ENCODE results near the gene PICK1.

DNA sequence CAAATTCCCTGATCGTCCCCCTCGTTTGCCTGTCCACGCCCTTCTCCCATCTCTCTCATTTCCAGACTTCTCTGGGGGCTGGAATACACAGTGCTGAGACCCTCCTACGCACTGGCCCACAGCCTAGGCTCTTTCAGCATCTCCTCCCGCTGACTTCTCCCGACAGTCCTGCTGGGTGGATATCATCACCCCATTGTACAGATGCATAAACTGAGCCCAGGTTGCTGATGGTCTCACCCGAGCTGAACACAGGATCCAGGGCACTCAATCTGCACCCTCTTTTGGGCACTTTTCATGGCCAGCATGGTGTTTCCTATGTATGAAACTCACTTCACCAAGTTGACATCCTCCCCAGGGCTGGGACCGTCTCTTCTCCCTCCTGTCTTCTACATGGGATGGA lies 31.7 kb upstream of the PICK1 start:
- TF ChIP-seq, protein P1, sequence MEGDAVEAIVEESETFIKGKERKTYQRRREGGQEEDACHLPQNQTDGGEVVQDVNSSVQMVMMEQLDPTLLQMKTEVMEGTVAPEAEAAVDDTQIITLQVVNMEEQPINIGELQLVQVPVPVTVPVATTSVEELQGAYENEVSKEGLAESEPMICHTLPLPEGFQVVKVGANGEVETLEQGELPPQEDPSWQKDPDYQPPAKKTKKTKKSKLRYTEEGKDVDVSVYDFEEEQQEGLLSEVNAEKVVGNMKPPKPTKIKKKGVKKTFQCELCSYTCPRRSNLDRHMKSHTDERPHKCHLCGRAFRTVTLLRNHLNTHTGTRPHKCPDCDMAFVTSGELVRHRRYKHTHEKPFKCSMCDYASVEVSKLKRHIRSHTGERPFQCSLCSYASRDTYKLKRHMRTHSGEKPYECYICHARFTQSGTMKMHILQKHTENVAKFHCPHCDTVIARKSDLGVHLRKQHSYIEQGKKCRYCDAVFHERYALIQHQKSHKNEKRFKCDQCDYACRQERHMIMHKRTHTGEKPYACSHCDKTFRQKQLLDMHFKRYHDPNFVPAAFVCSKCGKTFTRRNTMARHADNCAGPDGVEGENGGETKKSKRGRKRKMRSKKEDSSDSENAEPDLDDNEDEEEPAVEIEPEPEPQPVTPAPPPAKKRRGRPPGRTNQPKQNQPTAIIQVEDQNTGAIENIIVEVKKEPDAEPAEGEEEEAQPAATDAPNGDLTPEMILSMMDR (IDR thresholded peaks at IDR 0.05; ENCODE audit: low read depth, low read length, missing input control): no peak
- TF ChIP-seq HNF4G (IDR thresholded peaks at IDR 0.05) (no peak), TAF1 (conservative IDR thresholded peaks at IDR 0.05) (no peak), JUND (IDR thresholded peaks at IDR 0.05) (no peak), HNF4A (conservative IDR thresholded peaks at IDR 0.05) (no peak), RAD21 (IDR thresholded peaks at IDR 0.05) (no peak), RXRA (IDR thresholded peaks at IDR 0.05) (no peak), EGR1 (IDR thresholded peaks at IDR 0.05; ENCODE audit: low read depth in 2 of 2) (no peak), SP1 (IDR thresholded peaks at IDR 0.05) (no peak), YY1 (IDR thresholded peaks at IDR 0.05) (no peak), FOXA1 (IDR thresholded peaks at IDR 0.05) (no peak)
- TF ChIP-seq, protein P2, sequence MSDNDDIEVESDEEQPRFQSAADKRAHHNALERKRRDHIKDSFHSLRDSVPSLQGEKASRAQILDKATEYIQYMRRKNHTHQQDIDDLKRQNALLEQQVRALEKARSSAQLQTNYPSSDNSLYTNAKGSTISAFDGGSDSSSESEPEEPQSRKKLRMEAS (IDR thresholded peaks at IDR 0.05): no peak
- TF ChIP-seq, protein P3, sequence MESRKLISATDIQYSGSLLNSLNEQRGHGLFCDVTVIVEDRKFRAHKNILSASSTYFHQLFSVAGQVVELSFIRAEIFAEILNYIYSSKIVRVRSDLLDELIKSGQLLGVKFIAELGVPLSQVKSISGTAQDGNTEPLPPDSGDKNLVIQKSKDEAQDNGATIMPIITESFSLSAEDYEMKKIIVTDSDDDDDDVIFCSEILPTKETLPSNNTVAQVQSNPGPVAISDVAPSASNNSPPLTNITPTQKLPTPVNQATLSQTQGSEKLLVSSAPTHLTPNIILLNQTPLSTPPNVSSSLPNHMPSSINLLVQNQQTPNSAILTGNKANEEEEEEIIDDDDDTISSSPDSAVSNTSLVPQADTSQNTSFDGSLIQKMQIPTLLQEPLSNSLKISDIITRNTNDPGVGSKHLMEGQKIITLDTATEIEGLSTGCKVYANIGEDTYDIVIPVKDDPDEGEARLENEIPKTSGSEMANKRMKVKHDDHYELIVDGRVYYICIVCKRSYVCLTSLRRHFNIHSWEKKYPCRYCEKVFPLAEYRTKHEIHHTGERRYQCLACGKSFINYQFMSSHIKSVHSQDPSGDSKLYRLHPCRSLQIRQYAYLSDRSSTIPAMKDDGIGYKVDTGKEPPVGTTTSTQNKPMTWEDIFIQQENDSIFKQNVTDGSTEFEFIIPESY (IDR thresholded peaks at IDR 0.05): no peak
- TF ChIP-seq, protein P4, sequence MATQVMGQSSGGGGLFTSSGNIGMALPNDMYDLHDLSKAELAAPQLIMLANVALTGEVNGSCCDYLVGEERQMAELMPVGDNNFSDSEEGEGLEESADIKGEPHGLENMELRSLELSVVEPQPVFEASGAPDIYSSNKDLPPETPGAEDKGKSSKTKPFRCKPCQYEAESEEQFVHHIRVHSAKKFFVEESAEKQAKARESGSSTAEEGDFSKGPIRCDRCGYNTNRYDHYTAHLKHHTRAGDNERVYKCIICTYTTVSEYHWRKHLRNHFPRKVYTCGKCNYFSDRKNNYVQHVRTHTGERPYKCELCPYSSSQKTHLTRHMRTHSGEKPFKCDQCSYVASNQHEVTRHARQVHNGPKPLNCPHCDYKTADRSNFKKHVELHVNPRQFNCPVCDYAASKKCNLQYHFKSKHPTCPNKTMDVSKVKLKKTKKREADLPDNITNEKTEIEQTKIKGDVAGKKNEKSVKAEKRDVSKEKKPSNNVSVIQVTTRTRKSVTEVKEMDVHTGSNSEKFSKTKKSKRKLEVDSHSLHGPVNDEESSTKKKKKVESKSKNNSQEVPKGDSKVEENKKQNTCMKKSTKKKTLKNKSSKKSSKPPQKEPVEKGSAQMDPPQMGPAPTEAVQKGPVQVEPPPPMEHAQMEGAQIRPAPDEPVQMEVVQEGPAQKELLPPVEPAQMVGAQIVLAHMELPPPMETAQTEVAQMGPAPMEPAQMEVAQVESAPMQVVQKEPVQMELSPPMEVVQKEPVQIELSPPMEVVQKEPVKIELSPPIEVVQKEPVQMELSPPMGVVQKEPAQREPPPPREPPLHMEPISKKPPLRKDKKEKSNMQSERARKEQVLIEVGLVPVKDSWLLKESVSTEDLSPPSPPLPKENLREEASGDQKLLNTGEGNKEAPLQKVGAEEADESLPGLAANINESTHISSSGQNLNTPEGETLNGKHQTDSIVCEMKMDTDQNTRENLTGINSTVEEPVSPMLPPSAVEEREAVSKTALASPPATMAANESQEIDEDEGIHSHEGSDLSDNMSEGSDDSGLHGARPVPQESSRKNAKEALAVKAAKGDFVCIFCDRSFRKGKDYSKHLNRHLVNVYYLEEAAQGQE (IDR thresholded peaks at IDR 0.05): no peak

All from liver (tissue), 3 donors.